NT2/D1 (cell line): ENCODE results near the gene CYLC2.

ENCODE experiments used
- YY1 ChIP-seq: IDR thresholded peaks from 2 replicates; pipeline ENCODE4 v1.6.1; 2011; ENCODE audit not compliant: insufficient read length, insufficient read depth
- ZNF274 ChIP-seq: IDR thresholded peaks from 2 replicates; pipeline ENCODE4 v1.6.1; 2011; ENCODE audit warnings: mild to moderate bottlenecking, low read depth, low read length

GRCh38 chr9:103025796-103026195, 30.7 kb downstream of the CYLC2 start:
- no peak for TF ChIP-seq ZNF274
- TF ChIP-seq YY1, result no peak
